WERI-Rb-1 (cell line): ENCODE results near the gene NBAS.
A peak's percentile ranks its signal among the peaks of the same experiment; 100 is the strongest.

ENCODE experiments used
- DNase-seq: peaks from one replicate; pipeline ENCODE4 v3.0.0-alpha.2; 2020
- H3K27ac ChIP-seq: fragments of 250-450 bp; sonication (Bioruptor Pico); 2 replicates; pipeline ENCODE4 v1.5.1; 2020; ENCODE audit warnings: mild to moderate bottlenecking, moderate library complexity
- H3K27me3 ChIP-seq: fragments of 250-450 bp; sonication (Bioruptor Pico); 2 replicates; pipeline ENCODE4 v1.5.1; 2021; ENCODE audit warnings: mild to moderate bottlenecking, low read depth, moderate library complexity; ENCODE audit not compliant: insufficient read depth, severe bottlenecking
- H3K36me3 ChIP-seq: fragments of 250-450 bp; sonication (Bioruptor Pico); 2 replicates; pipeline ENCODE4 v1.5.1; 2020; ENCODE audit warnings: mild to moderate bottlenecking, moderate library complexity
- H3K4me3 ChIP-seq: 2 replicates; pipeline ENCODE4 v1.5.1; 2011; ENCODE audit warnings: low read depth, mild to moderate bottlenecking, control low read depth, low read length
- H3K9me3 ChIP-seq: fragments of 250-450 bp; sonication (Bioruptor Pico); 2 replicates; pipeline ENCODE4 v1.5.1; 2021; ENCODE audit warnings: mild to moderate bottlenecking, moderate library complexity; ENCODE audit not compliant: severe bottlenecking
- CTCF ChIP-seq: IDR thresholded peaks from 2 replicates; pipeline ENCODE4 v1.5.1; 2011; ENCODE audit warnings: low read depth, mild to moderate bottlenecking, control low read depth, inconsistent platforms, low read length

The NBAS gene

GRCh38 chr2:15579641-15580040 is 18.5 kb upstream of the NBAS start:
- Histone ChIP-seq H3K36me3 (no peaks in the 10 kb centered on the region), H3K9me3 (no peaks in the 10 kb centered on the region), H3K4me3 (no peak overlapping the region), H3K27me3 (no peaks in the 10 kb centered on the region), H3K27ac (no peak overlapping the region)
- no peak for DNase-seq
- TF ChIP-seq CTCF: no peak

DNA sequence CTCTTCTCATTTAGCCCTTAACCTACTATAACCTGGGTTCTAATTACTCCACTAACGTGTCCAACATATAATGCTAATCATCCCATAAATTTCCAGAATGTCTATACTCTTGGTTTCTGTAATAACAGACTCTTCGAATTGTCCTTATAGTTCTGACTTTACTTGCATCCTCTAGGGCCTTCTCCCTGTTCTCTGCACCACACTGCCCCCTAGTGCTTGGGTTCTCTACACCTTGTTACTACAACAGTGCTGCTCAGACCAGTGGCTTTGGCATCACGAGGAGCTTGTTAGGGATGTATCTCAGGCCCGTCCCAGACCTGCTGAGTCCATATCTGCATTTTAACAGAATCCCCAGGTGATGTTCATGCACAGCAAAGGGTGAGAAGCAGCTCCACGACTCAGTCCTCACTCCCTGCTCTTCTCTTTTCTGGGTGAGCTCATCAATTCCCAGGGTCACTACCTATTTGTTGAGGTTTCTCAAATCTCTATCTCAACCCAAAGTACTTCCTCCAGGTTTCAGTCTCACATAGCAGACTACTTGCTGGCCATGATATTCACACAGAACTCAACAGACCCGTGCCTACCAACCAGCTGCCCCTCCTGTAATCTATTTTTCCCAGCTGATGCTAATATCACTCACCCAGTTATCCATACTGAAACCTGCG is 16.1 kb upstream of the NBAS start:
- Histone ChIP-seq H3K9me3 (no peaks in the 10 kb centered on the region), H3K27me3 (no peaks in the 10 kb centered on the region), H3K4me3 (no peak overlapping the region), H3K27ac (no peak overlapping the region), H3K36me3 (no peaks in the 10 kb centered on the region)
- DNase-seq: peak; percentile 96
- TF ChIP-seq CTCF: peak; percentile 88

DNA sequence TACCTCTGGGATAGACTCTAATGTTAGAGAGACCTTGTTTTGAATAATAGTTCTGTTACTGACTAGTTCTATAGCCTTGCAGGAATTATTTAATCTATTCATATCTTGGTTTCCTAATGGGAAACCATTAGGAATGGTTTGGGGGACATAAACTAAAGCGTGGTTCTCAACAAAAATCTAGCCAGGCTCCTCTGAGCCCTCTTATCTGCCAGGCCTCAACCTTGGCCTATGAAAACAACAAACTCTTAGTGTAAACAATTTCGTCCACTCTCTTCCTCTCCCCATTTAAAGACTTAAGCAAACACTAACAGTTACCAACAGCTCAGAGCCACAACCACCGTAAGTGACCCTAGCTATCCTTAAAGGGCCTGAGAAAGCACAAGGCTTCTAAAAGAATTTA is 10.6 kb upstream of the NBAS start:
- no peak for TF ChIP-seq CTCF
- Histone ChIP-seq H3K4me3 (no peak overlapping the region), H3K9me3 (no peaks in the 10 kb centered on the region), H3K36me3 (no peaks in the 10 kb centered on the region), H3K27me3 (no peaks in the 10 kb centered on the region), H3K27ac (no peak overlapping the region)
- DNase-seq: no peak

DNA sequence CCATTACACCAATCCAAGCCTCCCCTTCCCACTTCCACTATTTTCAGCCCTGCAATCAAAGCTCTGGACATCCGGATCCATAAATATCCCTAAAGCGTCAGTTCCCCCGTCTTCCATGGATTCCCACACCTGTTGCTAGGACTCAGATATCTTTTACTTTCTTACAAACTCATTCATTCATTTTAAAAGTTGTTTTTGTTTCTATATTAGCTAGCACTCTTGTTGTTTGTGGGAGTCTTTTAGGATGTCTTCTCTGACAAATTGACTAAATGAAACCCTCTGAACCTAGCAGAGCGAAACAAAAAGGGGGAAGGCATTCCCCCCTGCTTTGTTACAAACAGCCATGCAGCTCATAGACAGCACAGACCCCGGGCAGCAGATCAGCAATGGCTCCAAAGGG is 9.0 kb upstream of the NBAS start:
- DNase-seq: no peak
- no peaks in the 10 kb centered on the region for H3K9me3 ChIP-seq
- H3K4me3 ChIP-seq: no peak overlapping the region
- TF ChIP-seq CTCF: no peak
- H3K36me3 ChIP-seq: no peaks in the 10 kb centered on the region
- H3K27ac ChIP-seq: no peak overlapping the region
- H3K27me3 ChIP-seq: no peaks in the 10 kb centered on the region

GRCh38 chr2:15568874-15569273 is 7.7 kb upstream of the NBAS start:
- Histone ChIP-seq H3K9me3 (no peaks in the 10 kb centered on the region), H3K27ac (no peak overlapping the region), H3K36me3 (no peaks in the 10 kb centered on the region), H3K4me3 (no peak overlapping the region), H3K27me3 (no peaks in the 10 kb centered on the region)
- no peak for TF ChIP-seq CTCF
- no peak for DNase-seq

DNA sequence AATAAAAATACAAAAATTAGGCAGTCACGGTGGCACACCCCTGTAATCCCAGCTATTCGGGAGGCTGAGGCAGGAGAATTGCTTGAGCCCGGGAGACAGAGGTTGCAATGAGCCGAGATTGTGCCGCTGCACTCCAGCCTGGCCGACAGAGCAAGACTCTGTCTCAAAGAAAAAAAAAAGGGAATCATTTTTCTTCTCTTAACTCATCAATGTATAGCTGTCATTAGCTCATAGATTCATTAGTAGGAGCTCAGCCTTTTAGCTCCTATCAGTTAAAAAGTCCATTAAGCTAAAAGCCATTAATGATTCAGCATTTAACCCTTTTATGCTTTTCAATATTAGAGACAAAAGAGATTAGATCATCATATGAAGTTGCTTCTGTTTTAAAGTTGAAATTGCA is 5.8 kb upstream of the NBAS start:
- Histone ChIP-seq H3K27me3 (no peaks in the 10 kb centered on the region), H3K27ac (no peak overlapping the region), H3K4me3 (no peak overlapping the region), H3K9me3 (no peaks in the 10 kb centered on the region), H3K36me3 (no peaks in the 10 kb centered on the region)
- no peak for TF ChIP-seq CTCF
- DNase-seq: no peak
